MM.1S (cell line): ENCODE measurements around the gene ZGPAT.

Source experiments
- CTCF ChIP-seq: fragments of 300-600 bp; sonication (generic); IDR thresholded peaks from 2 replicates; pipeline ENCODE4 v1.5.1; 2016; ENCODE audit warnings: antibody characterized with exemption, low read length, mixed read lengths
- EZH2 ChIP-seq: fragments of 300-600 bp; sonication (generic); optimal IDR thresholded peaks from 2 replicates; pipeline ENCODE3; 2017; ENCODE audit warnings: low read depth, mild to moderate bottlenecking, antibody characterized with exemption, low read length, mixed read lengths
- EZH2phosphoT487 ChIP-seq: fragments of 300-600 bp; sonication (generic); IDR thresholded peaks from 2 replicates; pipeline ENCODE4 v1.6.1; 2018; ENCODE audit warnings: antibody characterized with exemption, low read length

- no peak for TF ChIP-seq CTCF
- TF ChIP-seq EZH2: no peak
- TF ChIP-seq EZH2phosphoT487: no peak
Measured at GRCh38 chr20:63778034-63778752, 70.4 kb downstream of the ZGPAT start.
